SK-N-SH (cell line): ENCODE data around the gene BCAS3. TPM values are rescaled to one million over a fixed set of nuclear protein-coding genes. Genes with fewer than 3 reads are reported as not detected.
A peak's percentile ranks its signal among the peaks of the same experiment; 100 is the strongest.

Experiments
- CTCF ChIA-PET: fragments of 300-600, 350-600 bp; formaldehyde crosslinking; extraction: SDS; loops from one replicate; lab custom pipeline; 2021; lab: Yijun Ruan, JAX
- POLR2A ChIA-PET: fragments of 350-600 bp; sonication (Branson Sonifier 250); formaldehyde crosslinking; extraction: SDS; loops from one replicate; lab custom pipeline; 2020; ENCODE audit warnings: antibody characterized with exemption, inconsistent platforms; lab: Yijun Ruan, JAX
- DNase-seq: peaks from one replicate; pipeline ENCODE4 v3.0.0; 2012
- H2AFZ ChIP-seq: fragments of 200-600 bp; sonication (generic); 2 replicates; pipeline ENCODE4 v1.8.1; 2016; ENCODE audit warnings: antibody characterized with exemption, mild to moderate bottlenecking, low read depth
- H3F3A ChIP-seq: fragments of 200-600 bp; sonication (generic); replicated peaks from 2 replicates; pipeline ENCODE3; 2016; ENCODE audit warnings: antibody characterized with exemption, mild to moderate bottlenecking; ENCODE audit not compliant: insufficient read depth
- H3K27ac ChIP-seq, 2 experiments: fragments of 200-500 bp in 1 of 2; fragments of 200-600 bp in 1 of 2; sonication (Bioruptor generic) in 1 of 2; sonication (generic), shearing (Covaris generic) in 1 of 2; 2 replicates each; pipeline versions ENCODE4 v1.5.1 to v1.6.1; 2014 to 2016; ENCODE audit warnings: low read depth in 2 of 2, inconsistent platforms in 1 of 2, low read length in 1 of 2, mild to moderate bottlenecking in 1 of 2, mixed read lengths in 1 of 2
- H3K27me3 ChIP-seq: fragments of 200-600 bp; sonication (generic), shearing (Covaris generic); 2 replicates; pipeline ENCODE4 v1.6.1; 2016; ENCODE audit warnings: mixed run types; ENCODE audit not compliant: insufficient read depth
- H3K36me3 ChIP-seq, 2 experiments: fragments of 200-500 bp in 1 of 2; fragments of 200-600 bp in 1 of 2; sonication (Bioruptor generic) in 1 of 2; sonication (generic) in 1 of 2; replicated peaks in 1 of 2; 2 replicates each; pipeline versions ENCODE3 to v1.5.1; 2014 to 2016; ENCODE audit warnings: low read length in 1 of 2, mild to moderate bottlenecking in 1 of 2; ENCODE audit not compliant: insufficient read depth in 2 of 2, control insufficient read depth in 1 of 2
- H3K4me1 ChIP-seq, 2 experiments: fragments of 200-500 bp in 1 of 2; fragments of 200-600 bp in 1 of 2; sonication (Bioruptor generic) in 1 of 2; sonication (generic), shearing (Covaris generic) in 1 of 2; 2 replicates each; pipeline versions ENCODE4 v1.5.1 to v1.6.1; 2014 to 2016; ENCODE audit warnings: low read depth in 1 of 2, low read length in 1 of 2, mixed run types in 1 of 2; ENCODE audit not compliant: insufficient read depth in 2 of 2, control insufficient read depth in 1 of 2
- H3K4me2 ChIP-seq: fragments of 200-600 bp; sonication (generic), shearing (Covaris generic); 2 replicates; pipeline ENCODE4 v1.6.1; 2017; ENCODE audit warnings: mixed run types
- H3K4me3 ChIP-seq, 2 experiments: fragments of 200-500 bp in 1 of 2; fragments of 200-600 bp in 1 of 2; sonication (Bioruptor generic) in 1 of 2; sonication (generic), shearing (Covaris generic) in 1 of 2; 2 replicates each; pipeline versions ENCODE4 v1.5.1 to v1.8.1; 2014 to 2016; ENCODE audit warnings: low read depth in 2 of 2, inconsistent platforms in 1 of 2, low read length in 1 of 2, mild to moderate bottlenecking in 1 of 2, mixed read lengths in 1 of 2, moderate library complexity in 1 of 2
- H3K79me2 ChIP-seq: fragments of 200-600 bp; sonication (generic); 2 replicates; pipeline ENCODE4 v1.8.1; 2017; ENCODE audit warnings: mild to moderate bottlenecking; ENCODE audit not compliant: insufficient read depth
- H3K9ac ChIP-seq: fragments of 200-600 bp; sonication (generic); 2 replicates; pipeline ENCODE4 v1.6.1; 2017; ENCODE audit warnings: mixed run types
- H3K9me2 ChIP-seq: fragments of 200-600 bp; sonication (generic); 2 replicates; pipeline ENCODE4 v1.6.1; 2017; ENCODE audit warnings: mixed run types
- H3K9me3 ChIP-seq: fragments of 200-600 bp; sonication (generic); 2 replicates; pipeline ENCODE4 v1.6.1; 2017; ENCODE audit warnings: mixed run types, mild to moderate bottlenecking, moderate library complexity
- H4K20me1 ChIP-seq: fragments of 200-600 bp; sonication (generic); 2 replicates; pipeline ENCODE4 v1.6.1; 2017; ENCODE audit warnings: mild to moderate bottlenecking, mixed run types; ENCODE audit not compliant: insufficient read depth
- CHD2 ChIP-seq: fragments of 150-350 bp; IDR thresholded peaks from 2 replicates; pipeline ENCODE4 v1.6.1; 2018; ENCODE audit warnings: low read length; ENCODE audit not compliant: partially characterized antibody
- CTCF ChIP-seq: fragments of 200-600 bp; sonication (generic); IDR thresholded peaks from 2 replicates; pipeline ENCODE4 v1.6.1; 2017; ENCODE audit warnings: antibody characterized with exemption, mild to moderate bottlenecking, moderate library complexity
- ELF1 ChIP-seq: IDR thresholded peaks from 2 replicates; pipeline ENCODE4 v1.4.0; 2012
- EP300 ChIP-seq, 2 experiments: IDR thresholded peaks; 2 replicates each; pipeline versions ENCODE4 v1.4.0 to v1.6.1; 2012; ENCODE audit warnings: borderline replicate concordance in 1 of 2, low read depth in 1 of 2, low read length in 1 of 2
- FOSL2 ChIP-seq: IDR thresholded peaks from 2 replicates; pipeline ENCODE4 v1.4.0; 2012; ENCODE audit warnings: low read depth, mild to moderate bottlenecking, moderate library complexity, borderline replicate concordance
- MAX ChIP-seq: IDR thresholded peaks from 2 replicates; pipeline ENCODE4 v1.4.0; 2012; ENCODE audit warnings: low read depth
- MEF2A ChIP-seq: IDR thresholded peaks from 2 replicates; pipeline ENCODE4 v1.4.0; 2012; ENCODE audit warnings: low read depth, borderline replicate concordance
- MXI1 ChIP-seq: IDR thresholded peaks from 2 replicates; pipeline ENCODE4 v1.6.1; 2012; ENCODE audit warnings: mild to moderate bottlenecking, low read depth, low read length, improper control_type of control experiment
- NRF1 ChIP-seq: IDR thresholded peaks from 2 replicates; pipeline ENCODE4 v1.6.1; 2012; ENCODE audit warnings: low read depth, mild to moderate bottlenecking, low read length
- RAD21 ChIP-seq: IDR thresholded peaks from 2 replicates; pipeline ENCODE4 v1.6.1; 2012; ENCODE audit warnings: mild to moderate bottlenecking, low read length
- RCOR1 ChIP-seq: fragments of 150-350 bp; IDR thresholded peaks from 2 replicates; pipeline ENCODE4 v1.6.1; 2017; ENCODE audit warnings: antibody characterized with exemption, low read length
- RXRA ChIP-seq: IDR thresholded peaks from 2 replicates; pipeline ENCODE4 v1.4.0; 2012; ENCODE audit warnings: low read depth, mild to moderate bottlenecking, borderline replicate concordance
- SMC3 ChIP-seq: IDR thresholded peaks from 2 replicates; pipeline ENCODE4 v1.6.1; 2012; ENCODE audit warnings: low read depth, low read length, improper control_type of control experiment
- TCF12 ChIP-seq: IDR thresholded peaks from 2 replicates; pipeline ENCODE4 v1.4.0; 2012
- TEAD4 ChIP-seq: IDR thresholded peaks from 2 replicates; pipeline ENCODE4 v1.4.0; 2012; ENCODE audit warnings: mild to moderate bottlenecking, borderline replicate concordance; ENCODE audit not compliant: insufficient read depth
- USF1 ChIP-seq: IDR thresholded peaks from 2 replicates; pipeline ENCODE4 v1.4.0; 2012; ENCODE audit warnings: low read depth, borderline replicate concordance
- USF2 ChIP-seq: fragments of 150-350 bp; IDR thresholded peaks from 2 replicates; pipeline ENCODE4 v1.6.1; 2017; ENCODE audit warnings: antibody characterized with exemption, low read length, low read depth, borderline replicate concordance
- WGBS: methylation state at CpG from one replicate; pipeline ENCODE4 v1.1.6; 2017; ENCODE audit warnings: low lambda C conversion rate; 5-methylcytosine and 5-hydroxymethylcytosine counted together
- polyA plus RNA-seq, 3 experiments: library from polyadenylated mRNA; depleted of rRNA; stranded (reverse); fragments of >200 nt; gene quantifications; 2 replicates each; pipeline ENCODE4 v1.2.3, GENCODE V29; 2012

Gene BCAS3
- polyA plus RNA-seq, 1 of the 3 experiments (the other 2 are of a cell fraction) = 5.9 TPM

- TF ChIP-seq USF1 (no peak), USF2 (no peak), NRF1 (no peak), TEAD4 (peak; percentile 69; the same call in 1 of the 2 replicates), CTCF (no peak), TCF12 (peak; percentile 63; the same call in 1 of the 2 replicates), MXI1 (no peak; the same call in 1 of the 2 replicates)
Observed at GRCh38 chr17:61380836-61381525, 703.3 kb downstream of the BCAS3 start (continued).

- no peak overlapping the region for H2AFZ ChIP-seq
- no peak overlapping the region for H3K9ac ChIP-seq
- no peaks in the 10 kb centered on the region for H3K27me3 ChIP-seq
- WGBS = 80% methylated on average over 5 of the region's 5 CpGs
- DNase-seq = peak; percentile 76
- H4K20me1 ChIP-seq = no peaks in the 10 kb centered on the region
- H3K27ac ChIP-seq = peak overlapping the region; percentile 6 to 98; a peak in 3 of 4 replicates
- H3K4me1 ChIP-seq = peaks cover 0 to 78% of the 10 kb centered on the region in 2 experiments; a peak in 3 of 4 replicates
- peak overlapping the region in 1 of 2 experiments; percentile 15; a peak in 1 of 4 replicates for H3K4me3 ChIP-seq
- CTCF ChIA-PET = interaction anchor here (0.6 to 9.4 kb wide), 16 partner anchors 8 to 661 kb away, joined by 3 to 133 read pairs (median 4); partner anchors contain the start of gene TBX2
- no peaks in the 10 kb centered on the region for H3K79me2 ChIP-seq
- no peaks in the 10 kb centered on the region for H3K9me3 ChIP-seq
- no peak for TF ChIP-seq USF1
- no peak for TF ChIP-seq MAX
- peak; percentile 94 for TF ChIP-seq RCOR1
- TF ChIP-seq CHD2 = peak; percentile 87
- TF ChIP-seq RAD21 = peak; percentile 24; the same call in 1 of the 2 replicates
- TF ChIP-seq RXRA = no peak
- TF ChIP-seq TCF12 = no peak
- no peak for TF ChIP-seq ELF1
- TF ChIP-seq MXI1 = peak; percentile 89
- TF ChIP-seq FOSL2 = no peak
- no peak; the same call in 1 of the 2 replicates for TF ChIP-seq SMC3
- peak in 1 of 2 experiments; percentile 80; a peak in 2 of 4 replicates for TF ChIP-seq EP300 (IDR thresholded peaks at IDR 0.05; ENCODE audit: borderline replicate concordance in 1 of 2, low read depth in 1 of 2, low read length in 1 of 2)
- TF ChIP-seq MEF2A = no peak
- TF ChIP-seq, all 33 proteins: peak for 5
- Histone ChIP-seq H3F3A (no peaks in the 10 kb centered on the region), H3K4me2 (no peak overlapping the region), H3K36me3 (no peaks in the 10 kb centered on the region), H3K9me2 (no peaks in the 10 kb centered on the region)
- POLR2A ChIA-PET = interaction anchor here (0.6 to 7.5 kb wide), 8 partner anchors 15 to 237 kb away, joined by 3 to 105 read pairs (median 6); partner anchors contain the start of gene TBX2
Observed at GRCh38 chr17:61381537-61381936, 703.9 kb downstream of the BCAS3 start.
